UCSD-AML1 (cell line): ENCODE results near the gene CTTN.
"Not testable (repeated sequence)": the region's sequence is repeated elsewhere in the genome, so short reads cannot be mapped to it uniquely, and the experiment has no call there.

Experiments used
- DNase-seq: peaks from one replicate; lab custom pipeline; 2025; ENCODE audit not compliant: unreplicated experiment; lab: John Stamatoyannopoulos, UW

The CTTN gene

DNA sequence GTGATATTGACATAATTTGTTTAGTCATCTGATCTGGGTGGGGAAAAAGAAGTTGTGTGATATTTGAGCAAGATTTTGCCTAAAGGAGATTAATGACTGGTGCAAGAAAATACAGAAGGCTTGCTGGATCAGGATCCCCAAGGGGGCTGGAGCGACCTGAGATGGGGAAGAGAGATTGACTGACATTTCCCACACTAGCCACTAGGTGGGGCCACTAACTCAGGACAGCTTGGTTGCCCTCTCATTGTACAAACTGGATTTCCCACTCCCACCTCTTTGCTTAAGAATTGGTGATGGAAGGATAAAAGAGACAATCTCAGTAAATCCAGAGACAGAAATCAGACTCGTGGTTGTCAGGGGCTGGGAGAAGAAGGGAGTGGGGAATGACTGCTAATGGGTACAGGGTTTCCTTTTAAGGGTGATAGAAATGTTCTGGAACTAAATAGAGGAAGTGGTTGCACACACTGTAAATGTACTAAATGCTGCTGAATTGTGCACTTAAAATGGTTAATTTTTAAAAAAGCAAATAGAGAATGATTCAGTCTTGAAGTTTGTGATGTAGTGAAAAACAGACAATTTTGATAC lies 50.7 kb downstream of the CTTN start:
- DNase-seq: no peak

- no peak for DNase-seq
These were observed 56.0 kb downstream of the CTTN start for GRCh38 chr11:70454197-70454767.

GRCh38 chr11:70454811-70455210 lies 56.5 kb downstream of the CTTN start:
- not testable (repeated sequence) for DNase-seq

DNA sequence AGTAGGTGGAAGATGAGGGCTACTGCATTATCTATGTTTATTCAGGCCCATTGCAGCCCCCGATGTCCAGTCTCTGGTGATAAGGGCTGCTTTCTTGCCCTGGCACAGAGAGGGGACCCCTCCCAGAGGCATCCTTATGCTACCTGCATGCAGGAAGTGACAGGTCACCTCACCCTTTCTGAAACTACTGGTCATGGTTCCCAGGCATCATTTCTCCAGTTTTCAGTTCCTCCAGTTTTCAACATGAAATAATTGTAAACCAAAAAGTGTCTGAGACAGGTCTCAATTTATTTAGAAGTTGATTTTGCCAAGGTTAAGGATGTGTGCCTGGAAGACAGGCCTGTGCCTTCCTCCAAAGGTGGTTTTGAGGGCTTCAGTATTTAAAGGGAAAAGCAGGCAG lies 57.0 kb downstream of the CTTN start:
- no peak for DNase-seq

DNA sequence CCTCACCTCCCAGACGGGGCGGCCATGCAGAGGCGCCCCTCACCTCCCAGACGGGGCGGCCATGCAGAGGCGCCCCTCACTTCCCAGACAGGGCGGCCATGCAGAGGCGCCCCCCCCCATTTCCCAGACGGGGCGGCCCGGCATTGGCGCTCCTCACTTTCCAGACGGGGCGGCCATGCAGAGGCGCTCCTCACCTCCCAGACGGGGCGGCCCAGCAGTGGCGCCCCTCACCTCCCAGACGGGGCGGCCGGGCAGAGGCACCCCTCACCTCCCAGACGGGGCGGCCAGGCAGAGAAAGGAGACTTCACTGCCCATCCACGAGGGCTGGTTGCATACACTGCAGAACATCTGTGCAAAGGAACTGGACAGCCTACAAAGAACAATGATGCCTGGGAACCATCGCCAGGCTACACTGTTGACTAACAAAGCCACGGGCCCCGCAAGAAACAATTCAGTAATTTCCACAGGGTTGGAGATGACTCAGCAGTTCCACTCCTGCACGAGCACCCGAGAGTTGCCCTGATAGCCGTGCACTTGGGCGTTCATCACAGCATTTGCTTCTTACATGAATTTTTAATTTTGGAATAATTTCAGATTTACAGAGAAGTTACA lies 58.7 kb downstream of the CTTN start:
- peak; percentile 20 for DNase-seq

- no peak for DNase-seq
These were observed 60.4 kb downstream of the CTTN start for GRCh38 chr11:70458736-70459135.

DNA sequence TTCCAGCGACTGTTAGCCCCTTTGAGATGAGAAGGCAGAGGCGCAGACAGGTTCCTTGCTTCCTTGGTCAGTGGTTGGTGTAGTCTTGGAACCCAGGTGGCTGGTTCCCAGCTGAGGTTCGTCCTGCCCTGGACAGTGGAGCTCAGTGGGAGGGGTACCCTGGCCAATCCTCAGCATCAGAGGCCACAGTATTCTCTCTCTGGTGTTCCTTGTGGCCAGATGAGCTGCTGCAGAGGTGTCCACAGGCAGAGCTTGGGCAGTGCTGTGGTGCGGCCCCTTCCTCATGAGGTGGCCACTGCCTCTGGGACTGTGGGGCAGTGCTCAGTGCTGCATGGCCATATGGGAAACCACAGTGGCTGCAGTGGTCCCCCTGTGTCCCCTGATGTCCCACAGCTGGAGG lies 61.8 kb downstream of the CTTN start:
- no peak for DNase-seq

DNA sequence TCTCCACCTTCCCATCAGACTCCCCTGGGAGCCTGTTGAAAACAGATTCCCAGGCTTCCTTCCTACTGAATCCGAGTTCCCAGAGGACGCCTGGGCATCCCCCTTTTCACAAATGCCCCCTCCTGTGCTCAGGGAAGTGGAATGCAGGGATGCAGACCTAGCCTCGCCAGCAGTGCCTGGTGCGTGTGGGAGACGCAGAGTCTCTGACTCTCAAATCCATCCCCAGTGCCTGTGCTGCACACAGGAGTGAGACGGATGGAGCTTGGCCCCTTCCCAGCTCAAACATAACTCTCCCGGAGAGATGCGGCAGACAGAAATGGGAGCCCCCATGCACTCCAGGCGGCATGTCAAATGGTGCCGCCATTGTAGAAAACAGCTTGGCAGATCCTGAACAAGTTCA lies 62.6 kb downstream of the CTTN start:
- no peak for DNase-seq

DNA sequence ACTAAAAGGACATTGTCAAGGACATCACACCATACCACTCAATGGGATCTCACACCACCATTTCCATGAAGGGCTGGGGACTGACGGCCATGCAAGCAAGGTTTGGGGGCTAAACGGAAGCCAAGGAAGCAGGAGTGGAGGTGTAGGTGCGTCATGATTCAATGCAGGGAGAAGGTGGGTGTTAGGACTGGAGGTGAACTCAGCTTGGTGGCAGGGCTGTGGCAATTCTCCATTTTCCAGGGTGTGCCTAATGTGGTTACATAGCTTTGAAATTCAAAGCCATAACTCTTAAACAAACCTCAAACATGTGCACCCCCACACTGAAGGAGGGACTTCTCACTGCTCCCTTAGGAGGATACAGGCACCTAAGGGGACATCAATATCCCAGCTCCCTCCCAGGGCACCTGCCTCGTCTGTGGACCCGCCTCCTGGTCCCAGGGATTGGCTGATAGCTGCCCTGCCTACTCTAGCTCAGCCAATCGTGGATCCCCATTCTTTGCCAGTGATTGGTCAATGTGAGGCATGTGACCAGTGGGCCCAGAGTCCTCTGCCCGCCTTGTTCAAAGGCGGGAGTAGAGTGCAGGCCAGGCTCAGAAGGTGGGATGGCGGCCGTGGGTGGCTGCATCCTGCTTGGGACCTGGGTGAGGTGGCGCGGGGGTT lies 64.6 kb downstream of the CTTN start:
- no peak for DNase-seq

DNA sequence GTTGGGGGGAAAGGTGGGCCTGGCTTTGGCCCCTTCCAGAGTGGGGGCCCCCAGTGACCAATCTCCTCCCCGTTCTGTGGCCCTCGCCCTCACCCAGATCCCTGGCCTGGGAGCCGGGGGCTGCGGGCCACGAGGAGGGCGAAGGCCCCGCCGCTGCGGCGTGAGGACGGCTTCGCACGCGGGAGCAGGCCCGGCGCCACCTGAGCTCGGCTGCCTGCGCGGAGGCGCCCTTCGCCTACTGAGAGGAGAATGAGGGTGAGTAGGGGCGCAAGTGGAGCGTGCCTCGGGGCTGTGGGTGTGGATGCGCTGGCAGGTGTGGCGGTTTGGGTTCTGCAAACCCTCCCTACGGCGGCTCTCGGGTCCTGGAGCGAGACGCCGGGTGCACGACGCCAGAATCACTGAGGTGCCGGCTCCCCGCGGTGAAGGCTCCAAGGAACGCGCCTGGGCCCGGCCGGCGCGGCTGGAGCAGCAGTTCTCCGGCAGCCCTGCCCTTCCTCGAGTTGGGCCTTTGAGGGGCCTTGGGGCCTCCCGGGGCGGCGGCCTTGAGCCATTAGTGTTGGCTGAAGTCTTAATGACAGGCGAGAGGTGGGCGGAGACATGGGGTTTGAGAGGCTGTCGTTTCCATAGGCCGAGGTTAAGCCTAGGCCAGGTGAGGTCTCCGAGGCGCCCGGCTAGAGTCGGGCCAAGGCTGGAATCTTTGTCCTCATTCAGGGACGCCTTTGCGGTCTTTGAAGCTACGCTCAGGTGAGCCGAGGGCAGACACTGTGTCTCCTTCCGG lies 65.3 kb downstream of the CTTN start:
- DNase-seq: no peak

DNA sequence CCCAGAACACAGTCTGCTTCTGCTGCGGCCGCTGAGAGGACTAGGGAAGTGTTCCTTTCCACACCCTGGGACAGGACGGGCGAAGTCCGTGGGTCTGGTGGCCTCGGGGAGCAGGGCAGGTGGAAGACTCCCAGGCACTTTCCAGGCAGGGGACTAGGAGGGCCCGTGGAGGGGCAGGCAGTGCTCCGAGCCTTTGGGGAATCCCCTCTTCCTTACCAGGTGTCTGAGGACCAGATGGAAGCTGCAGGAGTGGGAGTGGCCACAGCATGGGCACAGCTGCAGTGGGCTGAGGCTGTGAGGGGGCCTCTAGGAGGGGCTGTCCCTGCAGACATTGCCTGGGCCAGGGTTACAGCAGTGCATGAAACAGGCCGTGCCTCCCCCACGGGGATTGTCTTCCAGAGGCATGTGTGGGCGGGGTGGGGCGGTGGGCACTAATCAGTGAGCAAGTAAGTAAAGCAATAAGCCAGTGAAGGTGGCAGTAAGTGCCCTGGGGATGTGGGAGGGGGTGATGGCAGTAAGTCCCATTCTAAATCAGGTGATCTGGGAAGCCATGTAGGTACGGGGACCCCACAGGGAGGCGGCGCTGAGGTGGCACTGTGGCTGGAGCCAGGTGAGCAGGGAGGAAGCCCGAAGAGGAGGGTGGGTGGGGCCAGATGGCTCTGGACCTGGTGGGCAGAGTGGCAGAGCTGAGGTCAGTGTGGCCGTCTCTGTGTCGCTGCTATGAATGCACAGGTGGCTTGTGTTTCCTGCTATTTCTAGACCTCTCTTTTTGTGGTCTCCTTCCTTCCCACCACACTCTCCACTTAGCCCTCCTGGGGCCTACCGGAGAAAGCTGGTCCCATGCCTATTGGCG lies 66.4 kb downstream of the CTTN start:
- DNase-seq: no peak

GRCh38 chr11:70466154-70466553 lies 67.8 kb downstream of the CTTN start:
- no peak for DNase-seq

DNA sequence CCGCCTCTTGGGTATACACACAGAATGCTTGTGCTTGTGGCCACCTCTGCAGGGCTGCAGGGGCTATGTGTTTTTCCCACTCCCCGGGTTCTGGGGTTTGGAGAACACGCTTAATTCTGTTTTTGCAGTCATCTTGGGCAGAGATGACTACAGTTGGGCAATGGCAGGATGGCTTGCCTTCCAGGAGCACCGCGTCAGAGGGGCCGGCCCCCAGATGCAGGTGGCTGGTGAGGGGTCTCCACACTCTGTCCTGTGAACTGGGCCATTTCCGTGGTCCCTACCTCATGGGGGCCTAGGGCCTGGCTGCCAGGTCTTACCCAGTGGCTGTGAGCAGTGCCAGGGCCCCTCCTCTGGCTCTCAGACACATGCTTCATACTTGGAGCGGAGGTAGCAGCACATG lies 68.3 kb downstream of the CTTN start:
- DNase-seq: no peak

DNA sequence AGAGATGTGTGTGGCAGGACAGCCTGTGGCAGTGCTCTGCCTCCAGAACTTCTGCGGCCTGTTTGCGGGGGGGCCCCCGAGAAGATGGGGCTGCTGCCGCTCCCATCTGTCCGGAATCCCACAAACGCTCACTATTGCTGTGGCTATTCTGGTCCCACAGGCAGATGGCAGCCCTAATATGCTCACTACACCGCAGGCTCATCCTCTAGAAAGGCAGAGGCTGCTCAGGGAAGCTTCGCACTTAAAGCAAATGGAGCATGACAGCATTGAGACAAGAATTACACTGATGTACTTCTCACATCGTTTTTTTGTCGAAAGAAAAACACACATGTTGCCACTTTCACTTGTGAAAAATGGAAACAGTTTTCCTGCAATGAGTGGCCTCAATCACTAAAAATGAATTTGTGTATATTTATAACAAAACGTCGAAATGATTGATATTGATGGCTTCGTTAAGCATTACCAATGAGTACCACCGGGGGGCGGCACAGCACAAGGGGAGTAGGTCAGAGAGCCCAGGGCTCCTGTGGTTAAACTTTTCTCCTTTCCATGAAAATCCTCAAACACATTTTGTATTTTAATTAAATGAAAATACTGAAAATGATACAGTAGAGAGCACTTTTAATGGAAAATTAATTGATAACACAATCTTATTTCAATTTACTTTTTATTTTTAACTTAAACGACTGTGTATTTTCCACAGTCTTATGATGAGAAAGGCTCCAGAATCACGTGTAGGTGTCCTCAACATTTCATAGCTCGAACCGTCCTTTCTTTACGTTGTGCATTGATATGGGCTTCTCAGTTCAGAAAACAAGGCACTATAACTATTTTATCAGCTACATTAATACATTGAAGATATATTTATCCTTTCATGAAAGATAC lies 69.1 kb downstream of the CTTN start:
- peak; percentile 53 for DNase-seq

GRCh38 chr11:70468256-70469195 lies 70.2 kb downstream of the CTTN start:
- no peak for DNase-seq

GRCh38 chr11:70470127-70470526 lies 71.8 kb downstream of the CTTN start:
- peak; percentile 67 for DNase-seq

DNA sequence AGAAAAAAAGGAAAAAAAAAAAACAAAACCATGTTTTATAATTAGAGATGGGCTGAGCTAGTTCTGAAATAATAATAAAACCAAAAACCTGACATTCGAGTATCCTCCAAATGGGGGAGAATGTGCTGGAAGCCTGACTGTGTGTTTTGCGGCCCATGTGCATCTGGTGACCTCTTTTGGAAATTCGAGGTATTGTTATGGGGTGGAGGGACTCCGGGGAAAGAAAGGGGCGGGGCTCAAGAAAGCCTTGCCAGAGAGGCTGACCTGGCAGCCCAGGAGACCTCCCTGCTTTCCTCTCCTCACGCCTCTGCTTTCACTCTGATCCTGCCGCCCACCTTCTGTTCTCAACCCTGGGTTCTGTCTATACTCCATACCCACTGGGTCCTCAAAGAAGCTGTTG lies 72.9 kb downstream of the CTTN start:
- peak; percentile 45 for DNase-seq

GRCh38 chr11:70472240-70472639 lies 73.9 kb downstream of the CTTN start:
- no peak for DNase-seq
